Measurements from ENCODE around the gene PSKH1.
A peak's percentile ranks its signal among the peaks of the same experiment; 100 is the strongest.

The PSKH1 gene

DNA sequence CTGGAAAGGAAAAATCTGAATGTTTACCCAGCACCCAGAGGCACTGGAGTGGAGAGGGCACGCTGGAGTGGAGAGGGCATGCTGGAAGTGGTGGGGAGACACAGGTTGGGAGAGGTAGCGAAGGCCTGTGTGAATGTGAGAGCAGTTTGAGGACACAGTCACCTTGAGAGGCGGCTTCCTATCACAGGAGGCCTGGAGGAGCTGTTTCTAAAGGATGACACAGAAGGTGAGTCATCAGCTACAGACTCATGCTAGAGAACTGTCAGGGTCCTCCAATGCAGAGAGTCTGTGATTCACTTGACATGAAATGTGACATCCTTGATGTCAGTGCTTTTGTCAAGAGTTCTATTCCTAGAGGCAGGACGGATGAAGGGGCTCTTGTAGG is 24.8 kb downstream of the PSKH1 start:
- CTCF ChIA-PET = interaction anchor here (0.7 to 1.3 kb wide), 2 partner anchors 11 to 101 kb away, joined by 3 read pairs; no protein-coding TSS in a partner anchor
- peak; percentile 87 for DNase-seq (ENCODE audit: low spot score)
- H3K27ac ChIP-seq = peak overlapping the region; percentile 79
- TF ChIP-seq, protein P1, sequence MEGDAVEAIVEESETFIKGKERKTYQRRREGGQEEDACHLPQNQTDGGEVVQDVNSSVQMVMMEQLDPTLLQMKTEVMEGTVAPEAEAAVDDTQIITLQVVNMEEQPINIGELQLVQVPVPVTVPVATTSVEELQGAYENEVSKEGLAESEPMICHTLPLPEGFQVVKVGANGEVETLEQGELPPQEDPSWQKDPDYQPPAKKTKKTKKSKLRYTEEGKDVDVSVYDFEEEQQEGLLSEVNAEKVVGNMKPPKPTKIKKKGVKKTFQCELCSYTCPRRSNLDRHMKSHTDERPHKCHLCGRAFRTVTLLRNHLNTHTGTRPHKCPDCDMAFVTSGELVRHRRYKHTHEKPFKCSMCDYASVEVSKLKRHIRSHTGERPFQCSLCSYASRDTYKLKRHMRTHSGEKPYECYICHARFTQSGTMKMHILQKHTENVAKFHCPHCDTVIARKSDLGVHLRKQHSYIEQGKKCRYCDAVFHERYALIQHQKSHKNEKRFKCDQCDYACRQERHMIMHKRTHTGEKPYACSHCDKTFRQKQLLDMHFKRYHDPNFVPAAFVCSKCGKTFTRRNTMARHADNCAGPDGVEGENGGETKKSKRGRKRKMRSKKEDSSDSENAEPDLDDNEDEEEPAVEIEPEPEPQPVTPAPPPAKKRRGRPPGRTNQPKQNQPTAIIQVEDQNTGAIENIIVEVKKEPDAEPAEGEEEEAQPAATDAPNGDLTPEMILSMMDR (conservative IDR thresholded peaks at IDR 0.05; ENCODE audit: low read depth) = no peak
- POLR2A ChIA-PET (ENCODE audit: low non-redundant PET) = no interaction called here

DNA sequence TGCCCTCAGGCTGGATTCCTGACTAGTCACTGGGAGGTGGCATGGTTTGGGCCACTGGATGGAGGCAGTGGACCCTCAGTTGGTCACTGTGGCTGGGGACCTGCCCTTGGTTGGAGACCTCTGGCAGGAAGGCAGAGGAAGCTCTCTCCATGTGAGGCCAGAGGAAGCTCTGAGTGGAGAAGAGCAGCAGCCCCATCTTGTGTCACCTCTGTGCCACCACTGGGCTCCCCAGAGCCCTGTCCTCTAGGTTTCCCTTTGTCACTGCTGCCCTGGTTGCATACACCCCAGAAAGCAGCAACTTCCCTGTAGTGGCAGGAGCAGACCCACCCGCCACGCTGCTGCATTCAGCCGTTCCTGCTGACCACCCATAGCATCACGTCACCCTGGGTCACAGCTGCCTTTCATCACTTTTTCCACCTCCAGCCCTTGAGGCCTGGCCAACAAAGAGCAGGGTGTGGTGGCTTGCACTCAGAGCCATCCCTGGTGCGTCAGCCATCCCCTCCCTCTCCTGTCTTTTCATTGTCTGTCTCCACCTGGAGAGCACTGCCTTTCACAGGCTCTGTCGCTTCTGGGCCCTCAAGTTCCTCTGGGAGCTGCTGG is 26.7 kb downstream of the PSKH1 start:
- ChIA-PET POLR2A (ENCODE audit: low non-redundant PET) (no interaction called here), CTCF (interaction anchor here (0.6 to 0.8 kb wide), 3 partner anchors 36 to 103 kb away, joined by 3 to 4 read pairs (median 4); partner anchors contain the start of gene NRN1L)
- DNase-seq (ENCODE audit: low spot score) = no peak
- 0 out of 2 replicates have a peak overlapping the region, but pooled peaks have one; percentile 6 for H3K27ac ChIP-seq
- TF ChIP-seq, protein P1 (conservative IDR thresholded peaks at IDR 0.05; ENCODE audit: low read depth) = no peak

DNA sequence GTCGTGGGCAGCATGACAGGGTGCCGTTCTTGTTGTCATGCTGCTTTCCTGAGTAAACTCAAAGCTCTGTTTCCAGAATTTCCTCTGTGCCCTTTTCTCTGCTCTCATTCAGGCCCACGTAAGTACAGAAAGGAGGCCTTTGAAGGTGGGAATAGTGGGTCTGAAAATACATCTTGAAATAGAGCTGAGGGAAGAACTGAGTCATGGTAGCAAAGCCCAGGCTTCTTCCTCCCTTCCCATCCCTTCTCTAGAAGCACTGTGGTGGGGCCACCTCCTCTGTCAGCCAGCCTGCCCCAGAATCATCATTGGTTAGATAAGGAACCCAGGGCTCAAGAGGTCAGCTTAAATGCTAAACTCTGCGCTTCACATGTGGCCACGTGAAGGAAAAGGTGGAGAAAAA is 29.2 kb downstream of the PSKH1 start:
- no peak for DNase-seq (ENCODE audit: low spot score)
- ChIA-PET POLR2A (ENCODE audit: low non-redundant PET) (no interaction called here), CTCF (interaction anchor here (0.5 to 1.5 kb wide), 3 partner anchors 103 to 154 kb away, joined by 3 to 9 read pairs (median 8); no protein-coding TSS in a partner anchor)
- TF ChIP-seq, protein P1 (conservative IDR thresholded peaks at IDR 0.05; ENCODE audit: low read depth) = no peak
- peak overlapping the region; percentile 31 for H3K27ac ChIP-seq

DNA sequence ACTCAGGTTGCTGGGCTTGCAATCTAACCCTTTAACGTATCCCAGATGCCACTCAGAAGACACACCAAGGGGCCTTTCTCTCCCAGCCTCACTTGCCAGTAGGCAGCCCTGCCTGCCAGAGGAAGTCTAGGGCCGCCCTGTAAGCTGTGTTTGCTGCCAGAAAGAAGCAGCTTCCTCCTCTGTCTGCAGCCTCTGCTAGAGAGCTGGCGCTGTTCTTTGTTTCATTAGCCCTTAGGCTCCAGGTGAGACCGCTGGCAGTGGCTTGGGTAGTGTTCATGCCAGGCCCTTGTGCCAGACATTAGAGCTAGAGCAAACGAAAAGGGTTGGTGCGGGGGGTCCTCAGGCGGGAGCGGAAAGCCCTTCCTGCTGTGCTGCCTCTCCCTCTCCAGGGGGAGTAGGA is 29.7 kb downstream of the PSKH1 start:
- DNase-seq (ENCODE audit: low spot score) = no peak
- H3K27ac ChIP-seq = peak overlapping the region; percentile 31
- POLR2A ChIA-PET (ENCODE audit: low non-redundant PET) = no interaction called here
- TF ChIP-seq, protein P1 (conservative IDR thresholded peaks at IDR 0.05; ENCODE audit: low read depth) = no peak
- CTCF ChIA-PET = interaction anchor here (0.7 to 1.5 kb wide), 2 partner anchors 104 to 106 kb away, joined by 3 to 8 read pairs; no protein-coding TSS in a partner anchor

DNA sequence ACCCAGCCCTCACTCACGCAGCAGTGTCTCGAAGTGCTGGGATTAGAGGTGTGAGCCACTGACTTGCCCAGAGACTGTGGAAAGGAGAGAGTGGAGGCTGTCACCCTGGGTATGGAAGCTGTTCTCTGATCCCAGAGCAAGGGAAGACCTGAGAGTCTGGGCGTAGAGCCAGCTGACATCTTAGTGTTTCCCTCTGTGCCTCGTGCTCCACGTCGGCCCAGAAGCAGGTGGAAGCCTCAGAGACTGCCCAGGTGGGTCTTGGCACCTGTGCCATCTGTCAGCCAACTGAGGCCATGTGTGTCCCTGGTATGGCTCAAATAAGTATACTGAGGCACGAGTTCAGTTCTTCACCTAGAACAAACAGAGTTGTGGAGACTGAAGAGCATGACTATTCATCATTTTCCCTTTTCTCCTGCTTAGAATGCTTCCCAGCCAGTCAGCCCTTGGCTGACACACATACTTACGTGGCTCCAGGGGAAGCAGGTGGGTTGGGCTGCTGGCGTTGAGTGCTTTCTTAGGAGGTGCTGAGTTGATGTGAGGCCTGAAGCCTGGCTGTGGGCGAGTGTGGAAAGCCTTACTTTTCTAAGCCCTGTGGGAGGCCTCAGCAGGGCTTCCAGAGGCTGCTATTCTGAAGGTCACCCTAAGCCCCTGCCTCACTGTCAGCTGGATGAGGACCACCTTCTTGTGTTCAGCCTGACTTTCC is 30.5 kb downstream of the PSKH1 start:
- TF ChIP-seq, protein P1 (conservative IDR thresholded peaks at IDR 0.05; ENCODE audit: low read depth) = no peak
- no peak for DNase-seq (ENCODE audit: low spot score)
- ChIA-PET CTCF (interaction anchor here (0.7 to 1.5 kb wide), 2 partner anchors 105 to 107 kb away, joined by 3 to 8 read pairs; no protein-coding TSS in a partner anchor), POLR2A (ENCODE audit: low non-redundant PET) (no interaction called here)
- H3K27ac ChIP-seq = peak overlapping the region; percentile 8

DNA sequence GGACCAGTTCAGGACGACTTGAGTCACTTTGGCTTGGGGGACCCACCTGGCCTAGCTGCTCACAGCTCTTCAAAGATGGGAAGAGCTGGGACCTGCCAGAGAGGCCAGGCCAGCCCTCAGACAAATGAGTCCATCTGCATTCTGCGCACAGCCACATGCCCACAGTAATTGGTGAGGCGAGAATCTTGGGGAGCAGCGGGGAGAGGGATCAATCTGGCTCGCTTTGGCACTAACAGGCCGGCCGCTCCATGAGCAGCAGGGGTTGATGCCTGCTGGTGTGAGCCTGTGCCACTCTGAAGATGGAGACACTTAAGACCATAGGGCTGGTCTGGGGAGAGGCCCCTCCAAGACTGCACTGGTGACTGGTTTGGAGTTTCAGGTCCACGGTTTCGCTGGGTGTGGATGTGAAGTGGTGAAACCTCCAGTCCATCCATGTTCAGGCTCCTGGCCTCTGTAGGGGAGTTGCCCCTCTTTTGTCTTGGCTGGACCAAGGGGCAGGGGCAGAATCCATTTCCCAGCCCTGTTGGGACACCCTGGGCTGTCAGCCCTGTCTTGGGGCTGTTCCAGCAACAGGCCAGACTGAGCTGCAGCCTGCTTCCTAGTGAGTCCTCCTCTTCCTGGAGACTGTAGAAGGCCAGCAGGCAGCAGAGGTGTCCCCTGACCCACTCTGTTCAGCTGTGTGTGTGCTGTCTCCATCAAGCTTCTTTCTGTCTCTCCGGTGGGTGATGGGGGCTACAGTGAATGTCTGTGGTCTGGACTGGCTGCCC is 31.3 kb downstream of the PSKH1 start:
- TF ChIP-seq, protein P1 (conservative IDR thresholded peaks at IDR 0.05; ENCODE audit: low read depth) = no peak
- ChIA-PET POLR2A (ENCODE audit: low non-redundant PET) (no interaction called here), CTCF (interaction anchor here (0.9 kb wide), 1 partner anchor 41 kb away, joined by 4 read pairs; no protein-coding TSS in a partner anchor)
- peak overlapping the region; percentile 8; the same call in 1 of the 2 replicates for H3K27ac ChIP-seq
- no peak for DNase-seq (ENCODE audit: low spot score)

Measured in RWPE1 (cell line).